Measurements from ENCODE around the gene EVI2A.
"Not testable (repeated sequence)": the region's sequence is repeated elsewhere in the genome, so short reads cannot be mapped to it uniquely, and the experiment has no call there.

EVI2A gene, protein sequence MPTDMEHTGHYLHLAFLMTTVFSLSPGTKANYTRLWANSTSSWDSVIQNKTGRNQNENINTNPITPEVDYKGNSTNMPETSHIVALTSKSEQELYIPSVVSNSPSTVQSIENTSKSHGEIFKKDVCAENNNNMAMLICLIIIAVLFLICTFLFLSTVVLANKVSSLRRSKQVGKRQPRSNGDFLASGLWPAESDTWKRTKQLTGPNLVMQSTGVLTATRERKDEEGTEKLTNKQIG

DNA sequence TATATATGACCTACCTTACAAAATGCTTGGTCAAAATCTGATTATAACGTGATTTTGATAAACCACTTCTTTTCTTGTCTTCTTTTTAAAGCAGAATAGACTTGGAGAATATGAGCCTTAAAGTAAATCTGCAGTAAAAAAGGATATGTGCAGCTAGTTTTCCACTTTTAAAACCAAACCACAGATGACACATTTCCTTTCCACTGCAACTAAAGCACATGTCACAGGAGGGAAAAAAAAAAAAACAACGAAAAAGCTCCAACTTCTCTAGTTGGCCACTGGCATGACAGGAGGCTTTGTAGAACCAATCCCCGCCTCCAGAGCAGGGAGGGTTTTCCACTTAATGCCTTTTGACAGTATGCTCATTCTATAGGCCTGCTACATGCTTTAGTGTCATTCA, at the start of gene EVI2A:
Gene EVI2A (minus strand): TSS at position 142 of the 400 bp plus-strand sequence. CDS start 2,609 bp downstream, outside the sequence.
- DNase-seq (ENCODE audit: insufficient read length, low spot score) (peak; percentile 47), FAIRE-seq (peak; percentile 31)

DNA sequence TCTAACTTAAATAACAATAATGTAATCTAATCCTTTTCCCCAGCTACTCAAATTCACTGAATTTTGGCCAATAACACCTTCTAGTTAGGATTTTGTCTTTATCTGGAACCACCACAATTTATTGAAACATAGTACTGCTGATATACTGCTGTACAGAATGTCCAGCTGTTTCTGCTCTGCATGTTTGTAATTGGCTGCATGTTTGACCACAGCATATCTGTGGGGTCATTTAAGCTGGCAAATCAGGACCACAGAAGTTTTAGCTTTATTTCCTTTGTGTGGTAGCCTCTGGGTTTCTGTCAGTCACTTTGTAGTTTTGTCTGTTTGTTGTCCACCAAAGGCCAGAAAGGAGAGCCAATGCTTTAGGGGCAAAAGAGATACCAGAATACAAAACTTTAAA, 47.8 kb upstream of the EVI2A start:
- no peak for DNase-seq (ENCODE audit: insufficient read length, low spot score)
- no peak for FAIRE-seq

DNA sequence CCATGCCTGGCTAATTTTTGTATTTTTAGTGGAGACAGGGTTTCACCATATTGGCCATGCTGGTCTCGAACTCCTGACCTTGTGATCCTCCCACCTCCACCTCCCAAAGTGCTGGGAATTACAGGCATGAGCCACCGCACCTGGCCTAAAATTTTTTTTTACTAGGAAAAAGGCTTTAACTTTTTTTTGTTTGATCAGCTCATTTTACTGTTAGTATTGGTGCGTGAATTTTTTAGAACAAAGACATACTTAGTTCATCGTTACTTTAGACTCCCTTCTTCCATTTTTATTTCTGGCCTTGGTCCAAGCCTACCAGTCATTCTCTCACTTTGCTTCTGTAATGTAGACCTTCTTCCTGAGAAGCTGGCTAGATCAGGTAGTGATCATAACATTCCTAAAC, 44.7 kb upstream of the EVI2A start:
- no peak for FAIRE-seq
- DNase-seq (ENCODE audit: insufficient read length, low spot score): no peak

DNA sequence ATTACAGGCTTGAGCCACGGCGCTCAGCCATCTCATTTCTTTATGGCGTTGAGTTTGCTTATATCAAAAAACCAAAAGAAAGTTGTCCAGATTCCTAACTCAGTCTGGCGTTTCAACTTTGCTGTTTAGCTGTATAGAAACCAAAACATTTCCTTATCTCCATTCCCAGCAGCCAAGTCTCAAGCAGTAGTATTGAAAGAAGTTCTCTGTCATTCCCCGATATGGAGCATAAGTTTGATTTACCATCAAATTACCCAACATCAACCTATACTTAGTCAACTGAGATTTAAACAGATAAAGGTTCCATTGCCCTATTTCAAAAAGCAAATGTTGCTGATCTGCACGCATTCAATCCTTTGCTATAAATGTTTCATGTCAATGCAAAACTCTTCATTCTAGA, 42.6 kb upstream of the EVI2A start:
- DNase-seq (ENCODE audit: insufficient read length, low spot score) (no peak), FAIRE-seq (no peak)

DNA sequence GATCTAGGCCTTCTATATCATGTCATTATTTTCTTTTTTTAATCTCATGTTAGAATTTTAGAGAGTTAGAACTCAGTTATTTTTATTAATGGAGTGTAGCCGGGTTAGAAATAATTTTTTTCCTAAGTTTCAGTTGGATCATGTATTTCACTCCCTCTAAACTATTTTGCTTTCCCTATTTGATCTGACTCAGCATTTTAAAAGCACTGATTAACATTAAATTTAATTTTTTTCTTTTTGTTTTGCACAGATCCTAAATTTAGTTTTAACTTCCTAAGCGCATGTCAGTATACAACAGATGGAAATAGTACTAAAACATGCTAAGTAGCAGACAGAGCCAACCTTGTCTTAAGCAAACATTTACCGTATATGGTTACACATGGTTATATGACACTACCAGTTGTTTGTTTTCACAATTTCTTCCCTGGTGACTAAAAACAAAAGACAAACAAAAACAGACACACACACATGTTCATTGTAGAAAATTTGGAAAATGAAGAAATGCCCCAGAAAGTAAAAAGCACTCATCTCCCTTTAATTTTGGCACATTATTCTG, 36.5 kb upstream of the EVI2A start:
- FAIRE-seq: no peak
- no peak for DNase-seq (ENCODE audit: insufficient read length, low spot score)

DNA sequence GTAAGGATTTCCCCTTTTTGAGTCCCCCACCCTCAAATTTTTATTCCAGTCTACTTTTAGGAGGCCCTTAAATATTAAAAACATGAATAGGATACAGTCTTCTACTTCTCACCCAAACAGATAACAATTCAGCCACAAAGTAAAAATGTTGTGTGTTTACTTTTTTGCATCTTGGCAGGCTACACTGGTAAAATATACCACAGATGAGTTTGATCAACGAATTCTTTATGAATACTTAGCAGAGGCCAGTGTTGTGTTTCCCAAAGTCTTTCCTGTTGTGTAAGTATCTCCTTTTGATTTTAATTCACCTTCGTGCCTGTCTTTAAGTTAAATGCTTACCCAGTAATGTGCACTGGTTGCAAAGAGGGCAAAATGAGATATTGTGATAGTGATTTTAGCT, 35.7 kb upstream of the EVI2A start:
- FAIRE-seq (no peak), DNase-seq (ENCODE audit: insufficient read length, low spot score) (no peak)

DNA sequence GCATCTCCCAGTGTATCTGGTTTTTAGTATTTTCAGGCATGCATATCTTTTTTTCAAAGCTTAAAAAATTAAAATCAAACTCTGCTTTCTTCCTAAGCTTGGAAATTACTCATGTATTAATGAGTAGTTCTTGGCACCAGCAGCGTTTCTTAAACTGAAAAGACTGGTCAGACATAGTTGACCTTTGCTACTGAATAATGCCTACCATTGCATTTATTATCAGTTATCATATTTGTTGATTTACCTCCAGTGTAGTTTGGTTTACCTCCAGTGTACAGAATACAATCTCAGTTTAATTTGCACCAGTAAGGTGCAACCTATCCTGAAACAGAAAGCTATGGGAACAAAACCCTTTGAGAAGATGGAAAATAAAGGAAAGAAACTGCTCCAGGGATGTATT, 34.5 kb upstream of the EVI2A start:
- DNase-seq (ENCODE audit: insufficient read length, low spot score) (no peak), FAIRE-seq (no peak)

DNA sequence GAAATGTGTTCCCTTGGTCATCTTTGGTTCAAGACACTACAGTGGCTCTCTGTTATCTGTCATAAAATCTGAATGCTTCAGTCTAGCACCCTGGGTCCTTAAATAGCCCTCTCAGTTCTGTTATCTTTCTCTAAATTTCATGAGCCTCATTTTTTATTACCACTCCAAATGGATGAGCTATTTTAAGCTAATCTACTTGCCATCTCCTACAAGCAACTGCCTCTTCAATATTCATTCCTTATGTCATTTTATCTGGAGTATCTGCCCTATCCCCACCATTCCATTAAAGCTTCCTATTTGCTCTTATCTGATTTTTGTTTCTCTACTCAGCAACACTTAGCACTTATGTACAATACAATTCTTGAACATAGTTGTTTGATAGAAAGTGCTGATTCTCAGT, 28.0 kb upstream of the EVI2A start:
- FAIRE-seq (no peak), DNase-seq (ENCODE audit: insufficient read length, low spot score) (no peak)

DNA sequence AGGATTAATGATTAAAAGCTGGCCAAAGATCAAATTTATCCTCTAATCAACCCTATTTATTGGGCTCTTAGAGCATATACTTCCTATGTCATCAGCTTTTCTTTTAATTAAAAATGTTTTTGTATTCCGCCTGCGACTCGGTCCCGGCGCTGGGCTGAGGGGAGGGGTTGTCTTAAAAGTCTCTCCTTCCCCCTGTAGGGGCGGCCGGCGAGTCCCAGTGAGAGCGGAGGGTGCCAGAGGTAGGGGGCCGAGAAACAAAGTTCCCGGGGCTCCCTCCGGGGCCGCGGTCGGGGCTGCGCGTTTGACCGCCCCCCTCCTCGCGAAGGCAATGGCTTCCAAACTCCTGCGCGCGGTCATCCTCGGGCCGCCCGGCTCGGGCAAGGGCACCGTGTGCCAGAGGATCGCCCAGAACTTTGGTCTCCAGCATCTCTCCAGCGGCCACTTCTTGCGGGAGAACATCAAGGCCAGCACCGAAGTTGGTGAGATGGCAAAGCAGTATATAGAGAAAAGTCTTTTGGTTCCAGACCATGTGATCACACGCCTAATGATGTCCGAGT, 23.8 kb upstream of the EVI2A start:
- not testable (repeated sequence) for DNase-seq (ENCODE audit: insufficient read length, low spot score); FAIRE-seq

DNA sequence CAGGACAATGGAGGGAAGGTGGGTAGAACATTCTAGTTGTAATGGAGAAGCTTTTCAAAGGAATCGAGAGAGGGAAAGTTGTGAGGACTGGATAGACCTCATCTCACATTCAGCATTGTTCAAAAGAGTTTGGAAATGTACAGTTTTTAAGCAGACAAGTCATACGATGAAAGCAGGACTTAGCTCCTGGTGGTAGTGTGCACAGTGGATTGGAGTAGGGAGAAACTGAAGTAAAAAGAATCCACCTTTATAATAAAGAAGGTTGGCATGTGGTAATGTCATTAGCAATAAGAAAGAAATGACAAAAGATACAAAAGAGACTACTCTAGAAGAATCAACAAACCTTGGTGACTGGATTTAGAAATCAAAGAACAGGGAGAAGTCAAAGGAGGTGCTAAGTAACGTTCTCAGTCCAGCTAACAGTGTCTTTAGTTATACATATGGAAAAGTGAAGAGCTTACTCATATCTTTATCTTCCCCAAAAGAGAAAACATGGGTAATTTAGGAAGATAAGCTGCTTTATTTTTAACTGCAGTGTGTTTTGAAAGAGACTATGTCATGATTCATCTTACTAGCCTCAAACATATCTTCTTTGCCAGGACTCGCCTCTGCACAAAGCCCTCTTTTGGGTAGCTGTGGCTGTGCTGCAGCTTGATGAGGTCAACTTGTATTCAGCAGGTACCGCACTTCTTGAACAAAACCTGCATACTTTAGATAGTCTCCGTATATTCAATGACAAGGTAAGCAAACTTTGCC, 18.7 kb upstream of the EVI2A start:
- FAIRE-seq (no peak), DNase-seq (ENCODE audit: insufficient read length, low spot score) (no peak)

DNA sequence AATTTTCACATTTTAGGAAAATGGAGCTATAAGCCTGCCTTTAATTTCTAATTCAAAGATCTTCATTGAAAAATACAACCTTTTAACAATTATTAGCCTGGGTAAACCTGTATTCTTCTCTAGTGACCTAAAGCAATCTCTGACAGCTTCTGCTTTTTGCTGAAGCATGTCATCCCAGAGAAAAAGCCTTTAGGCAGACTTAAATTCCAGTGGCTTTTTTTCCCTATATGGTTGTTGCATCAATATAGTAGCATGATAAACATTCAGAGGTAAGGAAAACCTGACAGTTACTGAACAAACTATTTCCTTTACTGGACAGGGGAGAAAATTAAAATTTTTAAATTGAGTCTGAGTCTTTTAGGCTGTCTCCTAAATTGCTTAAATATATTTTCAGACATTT, 7.8 kb upstream of the EVI2A start:
- FAIRE-seq: no peak
- DNase-seq (ENCODE audit: insufficient read length, low spot score): no peak

DNA sequence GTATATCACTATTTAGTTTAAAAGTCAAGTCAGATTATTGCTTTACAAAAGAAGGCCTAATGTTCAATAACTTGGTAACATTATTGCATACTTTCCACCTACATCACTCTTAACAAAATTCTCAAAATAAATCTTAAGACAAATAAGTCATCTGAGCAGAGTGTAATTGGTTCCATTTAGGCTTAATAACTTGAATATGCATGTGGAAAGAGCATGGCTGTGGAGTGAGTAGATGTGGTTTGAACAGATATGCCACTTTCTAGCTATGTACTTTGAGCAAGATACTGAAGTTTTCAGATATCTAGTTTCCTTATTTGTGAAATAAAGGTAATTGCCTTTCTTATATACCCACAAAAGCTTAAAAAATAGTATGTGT, 6.7 kb upstream of the EVI2A start:
- DNase-seq (ENCODE audit: insufficient read length, low spot score) (no peak), FAIRE-seq (no peak)

DNA sequence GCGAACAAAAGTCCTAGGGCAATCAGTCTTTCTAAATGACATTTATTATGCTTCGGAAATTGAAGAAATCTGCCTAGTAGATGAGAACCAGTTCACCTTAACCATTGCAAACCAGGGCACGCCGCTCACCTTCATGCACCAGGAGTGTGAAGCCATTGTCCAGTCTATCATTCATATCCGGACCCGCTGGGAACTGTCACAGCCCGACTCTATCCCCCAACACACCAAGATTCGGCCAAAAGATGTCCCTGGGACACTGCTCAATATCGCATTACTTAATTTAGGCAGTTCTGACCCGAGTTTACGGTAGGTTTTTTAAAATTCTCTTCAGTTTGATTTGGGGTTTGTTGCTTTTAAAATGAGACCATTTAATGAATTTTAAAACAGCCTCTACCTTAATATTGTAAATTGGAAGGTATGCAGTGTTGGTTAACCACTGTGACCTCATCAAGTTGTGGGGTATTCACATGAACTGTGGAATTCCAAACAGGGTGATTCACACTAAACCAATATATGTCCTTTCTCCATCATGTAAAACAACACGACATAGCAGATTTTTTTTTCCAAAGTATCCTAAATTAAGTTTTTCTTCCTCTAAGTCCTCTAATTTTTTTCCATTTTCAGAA, 6.2 kb upstream of the EVI2A start:
- peak; percentile 83 for FAIRE-seq
- peak; percentile 72 for DNase-seq (ENCODE audit: insufficient read length, low spot score)

DNA sequence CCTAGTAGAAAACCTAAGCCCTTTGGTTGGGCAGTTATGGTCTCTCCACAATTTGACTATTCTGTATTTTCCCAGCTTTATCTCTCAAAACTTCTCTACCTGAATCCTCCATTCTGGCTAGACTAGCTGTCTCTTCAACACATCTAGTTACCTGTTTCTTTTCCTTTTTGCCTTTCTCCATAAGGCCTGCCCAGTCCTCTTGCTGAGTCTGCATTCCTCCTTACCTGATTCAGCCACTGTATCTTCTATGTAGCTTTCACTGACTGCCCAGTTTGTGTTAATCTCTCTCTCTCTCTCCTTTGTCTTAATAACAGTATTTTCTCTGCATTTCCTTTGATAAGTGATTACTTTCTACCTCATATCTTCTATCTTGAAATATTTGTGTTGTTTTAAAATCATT, 2.1 kb upstream of the EVI2A start:
- FAIRE-seq (no peak), DNase-seq (ENCODE audit: insufficient read length, low spot score) (no peak)

DNA sequence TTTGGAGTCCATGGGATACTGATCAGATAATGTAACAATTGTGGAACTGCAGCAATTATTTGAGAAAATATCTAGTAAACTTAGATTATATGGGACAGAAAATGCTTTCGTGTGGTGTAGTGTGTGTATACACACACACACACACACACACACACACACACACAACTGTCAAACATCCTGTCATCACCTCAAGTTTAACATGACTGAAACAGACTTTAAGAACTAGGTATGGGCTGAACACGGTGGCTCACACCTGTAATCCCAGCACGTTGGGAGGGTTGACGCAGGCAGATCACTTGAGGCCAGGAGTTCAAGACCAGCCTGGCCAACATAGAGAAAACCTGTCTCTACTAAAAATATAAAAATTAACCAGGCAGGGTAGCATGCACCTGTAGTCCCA, 544 bp upstream of the EVI2A start:
- FAIRE-seq (peak; percentile 60), DNase-seq (ENCODE audit: insufficient read length, low spot score) (no peak)

DNA sequence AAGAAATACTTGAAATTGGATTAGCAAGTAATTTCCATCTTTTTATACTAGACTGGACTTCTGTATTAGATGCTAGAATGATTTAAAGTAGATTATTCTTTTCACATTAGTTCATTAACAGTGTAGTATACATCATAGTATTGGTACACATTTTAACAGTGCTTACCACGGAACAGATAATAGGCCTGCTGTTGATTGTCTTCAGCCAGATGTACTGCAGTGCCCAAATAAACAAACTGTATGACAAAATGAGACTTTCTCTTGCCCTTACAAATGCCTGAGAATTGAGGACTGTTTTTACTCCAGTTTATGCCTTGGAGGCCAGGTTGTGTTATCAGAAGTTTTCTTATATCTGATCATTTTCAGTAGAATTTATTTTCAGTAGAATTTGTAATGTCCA, 631 bp downstream of the EVI2A start:
- peak; percentile 31 for FAIRE-seq

DNA sequence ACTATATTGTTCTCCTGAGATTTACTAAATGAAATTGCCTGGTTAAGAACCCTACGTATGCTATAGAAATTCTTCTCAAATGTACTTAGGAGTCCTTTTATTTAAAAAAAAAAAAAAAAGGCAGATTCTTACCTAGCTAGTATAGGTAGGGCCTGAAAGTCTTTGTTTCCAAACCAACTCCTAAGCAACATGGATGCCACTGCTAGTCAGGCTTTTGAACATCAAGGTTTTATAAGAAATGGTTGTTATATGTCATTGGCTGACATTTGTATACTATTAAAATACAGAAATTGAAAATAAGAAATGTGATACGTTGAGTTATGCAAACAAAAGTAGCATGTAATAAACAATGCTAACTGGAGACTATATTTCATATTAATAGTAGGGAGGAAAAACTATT, 1.2 kb downstream of the EVI2A start:
- DNase-seq (ENCODE audit: insufficient read length, low spot score) (no peak), FAIRE-seq (no peak)

More for the DNA sequence above, 631 bp downstream of the EVI2A start:
- no peak for DNase-seq (ENCODE audit: insufficient read length, low spot score)

DNA sequence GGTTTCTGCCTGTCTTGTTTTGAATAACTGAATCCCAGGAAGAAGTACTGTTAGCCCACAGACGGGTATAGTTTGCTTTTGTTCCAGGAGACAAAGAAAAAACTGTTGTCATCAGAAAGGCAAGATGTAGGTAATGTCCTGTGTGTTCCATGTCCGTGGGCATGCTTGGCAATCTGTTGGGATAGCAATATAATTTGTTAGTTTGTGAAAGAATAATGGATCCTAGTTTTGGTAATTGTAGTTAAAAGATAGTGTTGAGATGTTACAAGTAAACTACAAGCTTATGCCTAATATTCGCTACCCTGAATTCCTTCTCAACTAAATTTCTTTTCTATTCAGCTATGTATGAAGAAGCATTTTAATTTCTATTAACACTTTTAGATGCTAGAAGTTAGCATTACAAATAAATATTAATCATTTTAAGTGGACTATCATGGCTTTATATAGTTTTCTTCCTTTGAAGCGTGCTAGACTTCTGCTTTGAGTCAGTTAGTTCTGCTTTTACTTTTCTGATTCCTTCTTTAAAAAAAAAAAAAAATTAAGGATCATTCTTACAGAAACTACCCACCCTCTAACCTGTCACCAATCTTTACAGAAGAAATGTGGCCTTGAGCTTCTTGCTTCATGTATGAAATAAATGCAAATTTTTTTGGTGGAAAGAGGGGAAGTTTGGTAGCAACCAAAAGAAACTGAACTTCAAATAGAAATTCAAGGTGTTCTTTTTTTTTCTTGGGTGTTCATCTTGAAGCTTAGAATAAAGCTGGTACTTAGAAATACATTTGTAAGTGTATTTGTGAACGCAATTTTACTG, 2.4 kb downstream of the EVI2A start:
- FAIRE-seq (no peak), DNase-seq (ENCODE audit: insufficient read length, low spot score) (no peak)

DNA sequence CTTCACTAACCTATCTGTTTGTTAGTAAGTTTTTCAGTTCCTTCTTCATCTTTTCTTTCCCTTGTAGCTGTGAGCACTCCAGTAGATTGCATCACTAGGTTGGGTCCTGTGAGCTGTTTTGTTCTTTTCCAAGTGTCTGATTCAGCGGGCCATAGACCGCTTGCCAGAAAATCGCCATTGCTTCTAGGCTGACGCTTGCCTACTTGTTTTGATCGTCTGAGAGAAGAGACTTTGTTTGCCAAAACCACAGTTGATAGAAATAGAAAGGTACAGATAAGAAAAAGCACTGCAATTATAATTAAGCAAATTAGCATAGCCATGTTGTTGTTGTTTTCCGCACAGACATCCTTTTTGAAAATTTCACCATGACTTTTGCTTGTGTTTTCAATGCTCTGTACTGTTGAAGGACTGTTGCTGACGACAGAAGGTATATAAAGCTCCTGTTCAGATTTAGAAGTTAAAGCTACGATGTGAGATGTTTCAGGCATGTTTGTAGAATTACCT, 3.1 kb downstream of the EVI2A start:
- FAIRE-seq: peak; percentile 31
- no peak for DNase-seq (ENCODE audit: insufficient read length, low spot score)

DNA sequence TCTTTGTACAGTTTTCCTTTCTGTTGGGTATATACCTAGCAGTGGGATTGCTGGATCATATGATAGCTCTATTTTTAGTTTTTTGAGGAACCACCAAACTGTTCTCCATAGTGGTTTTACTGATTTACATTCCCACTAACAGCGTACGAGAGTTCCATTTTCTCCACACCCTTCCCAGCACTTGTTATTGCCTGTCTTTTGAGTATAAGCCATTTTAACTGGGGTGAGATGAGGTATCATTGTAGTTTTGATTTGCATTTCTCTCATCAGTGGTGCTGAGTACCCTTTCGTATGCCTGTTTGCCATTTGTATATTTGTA, 6.7 kb downstream of the EVI2A start:
- FAIRE-seq: no peak

More for the DNA sequence above, 6.7 kb downstream of the EVI2A start:
- DNase-seq (ENCODE audit: insufficient read length, low spot score): no peak

Data from HTR-8/SVneo (cell line).